WI38 (cell line): ENCODE data around the gene STK24.

Experiments used
- H3K4me3 ChIP-seq: 2 replicates; pipeline ENCODE4 v1.5.1; 2011; ENCODE audit warnings: low read depth, mild to moderate bottlenecking, control low read depth, low read length
- CTCF ChIP-seq: IDR thresholded peaks from 2 replicates; pipeline ENCODE4 v1.5.1; 2012; ENCODE audit warnings: low read depth, mild to moderate bottlenecking, control low read depth, low read length

The STK24 gene

DNA sequence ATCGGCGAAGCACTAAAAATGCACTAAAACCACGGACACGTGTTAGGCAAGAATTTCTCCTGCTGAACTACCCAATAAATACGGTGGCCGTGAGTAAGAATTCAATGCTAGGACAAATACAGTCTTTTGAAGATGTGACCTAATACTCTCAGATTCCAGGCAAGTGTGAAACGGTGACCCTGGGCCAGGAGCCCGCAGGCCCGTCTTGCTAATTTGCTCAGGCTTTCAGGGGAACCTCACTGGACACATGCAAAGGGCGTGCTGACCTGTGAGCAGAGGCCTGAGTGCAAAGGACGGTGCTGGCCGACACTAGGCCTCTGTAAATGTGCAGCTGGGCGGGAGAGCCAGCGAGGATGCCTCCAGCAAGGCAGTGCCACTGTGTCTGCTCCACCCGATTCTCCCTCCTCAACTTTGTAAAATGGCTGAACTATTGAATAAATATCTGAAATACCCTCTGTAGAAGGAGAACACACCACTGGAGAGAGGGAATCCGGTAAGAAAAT is 70.1 kb downstream of the STK24 start:
- H3K4me3 ChIP-seq: no peak overlapping the region
- TF ChIP-seq CTCF: no peak

GRCh38 chr13:98506322-98506721 is 70.6 kb downstream of the STK24 start:
- H3K4me3 ChIP-seq: no peak overlapping the region
- no peak for TF ChIP-seq CTCF

DNA sequence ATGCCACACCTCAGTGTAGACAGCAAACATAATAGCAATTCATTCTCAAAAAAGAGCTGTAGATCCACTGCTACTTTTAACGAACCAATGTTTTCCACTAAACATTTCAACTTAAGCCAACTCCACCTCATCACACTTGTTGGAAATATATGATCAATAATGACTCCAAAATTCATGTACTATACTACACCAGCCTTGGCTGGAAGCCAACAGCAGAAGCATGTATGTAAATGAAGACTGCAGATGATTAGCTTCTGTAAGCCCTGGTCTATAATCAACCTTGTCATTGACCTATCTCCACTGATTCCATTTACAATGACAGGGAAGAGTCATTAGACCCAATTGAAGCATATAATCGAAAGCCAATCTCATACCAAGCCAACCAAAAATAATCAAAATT is 71.7 kb downstream of the STK24 start:
- no peak for TF ChIP-seq CTCF
- H3K4me3 ChIP-seq: no peak overlapping the region

DNA sequence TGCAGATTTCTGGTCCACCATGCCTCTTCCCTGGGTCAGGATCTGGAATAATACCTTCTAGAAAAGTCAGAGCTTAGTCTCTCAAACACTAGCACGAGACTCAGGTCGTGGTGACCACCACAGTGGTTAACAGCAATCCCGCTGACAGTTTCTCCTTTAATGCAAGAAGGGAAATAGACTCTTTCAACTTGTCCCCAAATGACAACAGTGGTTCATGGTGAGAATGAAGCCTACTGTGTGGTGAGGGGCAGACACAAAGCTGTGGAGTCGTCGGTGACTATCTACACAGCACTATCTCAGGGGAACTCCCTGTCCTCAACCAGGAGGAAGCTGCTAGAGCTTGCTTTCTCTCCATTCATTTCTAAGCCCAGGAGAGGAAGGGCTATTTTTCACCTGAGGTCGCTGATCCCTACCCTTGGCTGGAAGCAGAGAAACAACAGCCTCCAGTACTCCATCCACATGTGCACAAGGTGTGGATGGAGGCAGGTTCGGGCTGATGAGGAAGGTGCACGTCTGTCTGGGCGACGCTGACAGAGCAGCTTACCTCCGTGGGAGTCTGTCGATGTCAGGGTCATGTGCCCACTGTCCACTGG is 72.4 kb downstream of the STK24 start:
- no peak overlapping the region for H3K4me3 ChIP-seq
- no peak for TF ChIP-seq CTCF

GRCh38 chr13:98504029-98504351 is 72.9 kb downstream of the STK24 start:
- TF ChIP-seq CTCF: no peak
- H3K4me3 ChIP-seq: no peak overlapping the region

DNA sequence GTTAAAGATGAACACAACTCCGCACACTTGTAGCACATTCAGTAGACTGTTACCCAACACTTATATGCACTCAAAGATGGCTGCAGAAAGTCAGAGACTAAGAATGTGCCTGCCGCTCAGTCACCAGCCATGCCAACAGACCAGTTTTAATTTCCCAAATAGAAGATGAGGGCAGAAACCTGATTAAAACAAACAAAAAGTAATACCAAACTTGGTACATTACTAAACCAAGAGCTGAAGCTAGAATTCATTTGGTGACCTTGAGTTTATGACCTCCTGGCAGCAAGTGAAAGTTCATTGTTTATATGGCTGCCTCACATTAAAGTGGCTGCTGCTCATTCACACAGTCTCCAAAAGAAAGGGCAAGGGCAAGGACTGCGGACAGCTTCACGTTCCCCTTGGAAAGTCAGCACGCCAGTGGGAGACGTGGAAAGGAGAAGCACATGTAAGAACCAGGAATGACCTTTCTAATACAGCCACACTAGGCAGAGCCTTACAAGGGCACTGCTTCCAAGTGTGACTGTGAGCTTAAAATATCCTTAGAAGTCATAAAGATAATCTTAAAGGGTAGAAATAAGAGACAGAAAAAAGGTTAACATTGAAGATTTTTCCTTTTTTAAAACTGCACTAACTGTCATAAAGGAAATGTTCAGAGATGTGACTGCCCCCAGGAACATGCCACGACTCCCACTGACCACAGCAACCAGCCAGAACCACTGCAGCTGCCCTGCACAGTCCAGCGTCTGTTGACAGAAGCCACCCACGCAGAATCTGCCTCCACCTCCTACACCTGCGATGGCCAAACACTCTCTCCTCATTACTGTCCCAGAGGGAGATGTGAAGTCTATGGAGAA is 73.5 kb downstream of the STK24 start:
- no peak for TF ChIP-seq CTCF
- H3K4me3 ChIP-seq: no peak overlapping the region

- H3K4me3 ChIP-seq: no peak overlapping the region
- no peak for TF ChIP-seq CTCF
These were observed 75.9 kb downstream of the STK24 start for GRCh38 chr13:98500963-98501421.
